GM12892 (cell line): ENCODE data around the gene COL13A1.

Experiments
- POLR2A ChIP-seq: IDR thresholded peaks from 2 replicates; pipeline ENCODE4 v1.6.1; 2011; ENCODE audit warnings: low read depth, low read length, control low read depth
- POLR2AphosphoS5 ChIP-seq: IDR thresholded peaks from 2 replicates; pipeline ENCODE4 v1.6.1; 2011; ENCODE audit warnings: low read depth, low read length, control low read depth
- TAF1 ChIP-seq: IDR thresholded peaks from 2 replicates; pipeline ENCODE4 v1.6.1; 2011; ENCODE audit warnings: low read depth, mild to moderate bottlenecking, control low read depth, low read length, borderline replicate concordance

DNA sequence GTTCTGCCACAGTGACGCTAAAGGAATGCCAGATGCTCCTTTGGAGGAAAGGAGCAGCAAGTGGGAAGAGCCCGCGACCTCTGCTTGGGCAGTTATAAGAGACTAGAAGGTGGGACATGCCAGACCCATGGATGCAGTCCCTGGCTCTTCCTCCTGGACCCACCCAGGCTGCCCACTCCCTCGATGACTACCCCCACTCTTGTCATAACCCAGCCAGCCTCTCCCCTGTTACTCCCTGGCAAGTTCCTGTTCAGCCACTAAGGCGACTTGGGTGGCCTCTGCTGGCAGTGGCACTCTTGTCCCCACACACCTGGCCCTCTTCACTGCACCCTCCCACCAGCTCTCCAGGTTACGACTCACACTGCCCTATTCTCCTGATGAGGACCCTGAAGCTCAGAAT lies 33.5 kb downstream of the COL13A1 start:
- TF ChIP-seq POLR2AphosphoS5: no peak
- TF ChIP-seq POLR2A: no peak
- no peak for TF ChIP-seq TAF1
